ENCODE data around the gene MPP4. TPM values are rescaled to one million over a fixed set of nuclear protein-coding genes. Genes with fewer than 3 reads are reported as not detected.

MPP4 gene
- polyA plus RNA-seq, 1 donor from 2014 or later: 0.38 TPM

GRCh38 chr2:201600906-201601305, 97.5 kb downstream of the MPP4 start:
- Histone ChIP-seq H4K20me1 (ENCODE audit: insufficient read depth) (no peaks in the 10 kb centered on the region), H2AFZ (ENCODE audit: low read depth, low read length) (no peak overlapping the region), H3K9me2 (ENCODE audit: insufficient read depth, low read length) (no peaks in the 10 kb centered on the region), H3K9me3 (ENCODE audit: low read length) (no peaks in the 10 kb centered on the region), H3F3A (ENCODE audit: insufficient read depth, low read length, poor library complexity, severe bottlenecking) (no peaks in the 10 kb centered on the region), H3K9ac (ENCODE audit: low read length) (no peak overlapping the region), H3K36me3 (ENCODE audit: insufficient read depth, low read length) (no peaks in the 10 kb centered on the region), H3K4me3 (ENCODE audit: low read length) (no peak overlapping the region), H3K79me2 (replicated peaks; ENCODE audit: insufficient read depth, low read length) (no peaks in the 10 kb centered on the region), H3K27ac (ENCODE audit: low read length) (no peak overlapping the region), H3K27me3 (ENCODE audit: insufficient read depth, low read depth, low read length) (no peaks in the 10 kb centered on the region), H3K4me2 (ENCODE audit: low read length) (no peak overlapping the region)
- TF ChIP-seq MXI1 (conservative IDR thresholded peaks at IDR 0.05; ENCODE audit: poor library complexity, severe bottlenecking) (no peak), REST (IDR thresholded peaks at IDR 0.05; ENCODE audit: borderline replicate concordance) (no peak), TAF1 (IDR thresholded peaks at IDR 0.05; ENCODE audit: low read depth) (no peak), POLR2AphosphoS5 (IDR thresholded peaks at IDR 0.05) (no peak), CTCF (IDR thresholded peaks at IDR 0.05; ENCODE audit: poor library complexity, severe bottlenecking) (no peak), SMC3 (conservative IDR thresholded peaks at IDR 0.05; ENCODE audit: poor library complexity) (no peak), EZH2 (IDR thresholded peaks at IDR 0.05; ENCODE audit: borderline replicate concordance, insufficient read depth, low read length, poor library complexity, severe bottlenecking) (no peak), EP300 (conservative IDR thresholded peaks at IDR 0.05; ENCODE audit: poor library complexity, severe bottlenecking) (no peak), RAD21 (conservative IDR thresholded peaks at IDR 0.05) (no peak)

DNA sequence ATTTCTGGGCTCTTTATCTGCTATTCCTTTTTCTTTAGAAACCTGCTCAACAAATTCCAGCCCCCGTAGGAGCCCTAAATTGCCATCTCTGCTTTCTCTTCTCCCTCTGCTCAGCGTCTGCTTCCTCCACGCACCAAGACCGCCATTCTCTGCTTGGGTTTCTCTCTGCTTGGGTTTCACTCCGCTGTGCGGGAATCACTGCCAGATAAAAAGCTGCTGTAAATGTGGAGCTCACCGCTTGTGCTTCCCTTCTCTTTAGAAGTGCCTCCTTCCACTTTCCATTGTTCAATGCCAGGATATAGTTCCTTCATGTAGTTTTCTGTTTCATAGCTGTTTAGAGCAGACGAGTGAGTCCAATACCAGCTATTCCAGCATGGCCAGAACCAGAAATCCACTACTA, 101.0 kb downstream of the MPP4 start:
- no peak overlapping the region for H3K4me3 ChIP-seq (ENCODE audit: low read length)
- no peak overlapping the region for H3K4me2 ChIP-seq (ENCODE audit: low read length)
- no peaks in the 10 kb centered on the region for H3K9me2 ChIP-seq (ENCODE audit: insufficient read depth, low read length)

More for the DNA sequence above, 101.0 kb downstream of the MPP4 start:
- H3K9me3 ChIP-seq (ENCODE audit: low read length): no peaks in the 10 kb centered on the region
- no peaks in the 10 kb centered on the region for H3K27me3 ChIP-seq (ENCODE audit: insufficient read depth, low read depth, low read length)
- H3K36me3 ChIP-seq (ENCODE audit: insufficient read depth, low read length): no peaks in the 10 kb centered on the region
- no peak overlapping the region for H2AFZ ChIP-seq (ENCODE audit: low read depth, low read length)
- H3K27ac ChIP-seq (ENCODE audit: low read length): no peak overlapping the region
- no peak overlapping the region for H3K9ac ChIP-seq (ENCODE audit: low read length)
- H3K79me2 ChIP-seq (replicated peaks; ENCODE audit: insufficient read depth, low read length): no peaks in the 10 kb centered on the region
- no peak for TF ChIP-seq SMC3 (conservative IDR thresholded peaks at IDR 0.05; ENCODE audit: poor library complexity)
- TF ChIP-seq MXI1 (conservative IDR thresholded peaks at IDR 0.05; ENCODE audit: poor library complexity, severe bottlenecking): no peak
- TF ChIP-seq TAF1 (IDR thresholded peaks at IDR 0.05; ENCODE audit: low read depth): no peak
- TF ChIP-seq REST (IDR thresholded peaks at IDR 0.05; ENCODE audit: borderline replicate concordance): no peak
- no peaks in the 10 kb centered on the region for H4K20me1 ChIP-seq (ENCODE audit: insufficient read depth)
- H3F3A ChIP-seq (ENCODE audit: insufficient read depth, low read length, poor library complexity, severe bottlenecking): no peaks in the 10 kb centered on the region

Small RNA genes within 50 kb of the gene (small RNA-seq; reads per million reads assigned to genes)
- gene RNU6-651P: 0 reads per million in 3 experiments

Other genes starting within 250 kb of the MPP4 start
- gene TRAK2, start 247.2 kb downstream of the MPP4 start, polyA plus RNA-seq: 17.2 and 19.6 TPM in 2 replicates
- 74.8 and 76.1 TPM in 2 replicates for gene STRADB, start 246.9 kb downstream of the MPP4 start, polyA plus RNA-seq
- gene TMEM237, start 55.1 kb downstream of the MPP4 start, polyA plus RNA-seq: 48.7 and 58.7 TPM in 2 replicates
- gene ALS2, start 82.3 kb upstream of the MPP4 start, polyA plus RNA-seq: 26.3 and 26.6 TPM in 2 replicates
- gene CDK15, start 107.9 kb upstream of the MPP4 start, polyA plus RNA-seq: 0.06 and 0.09 TPM in 2 replicates